ENCODE data around the gene IL10RB. TPM values are rescaled to one million over a fixed set of nuclear protein-coding genes. Genes with fewer than 3 reads are reported as not detected.

The IL10RB gene
- total RNA-seq, 1 experiment from 2014 or later = 102 TPM

- no peak for DNase-seq (ENCODE audit: low read depth)
Measured at GRCh38 chr21:33266789-33267135, 595 bp downstream of the IL10RB start.

GRCh38 chr21:33267250-33267649 lies 1.1 kb downstream of the IL10RB start:
- peak; percentile 25 for DNase-seq (ENCODE audit: low read depth)

GRCh38 chr21:33268393-33268736 lies 2.2 kb downstream of the IL10RB start:
- DNase-seq (ENCODE audit: low read depth) = no peak

- no peak for DNase-seq (ENCODE audit: low read depth)
Measured at GRCh38 chr21:33268737-33269441, 2.7 kb downstream of the IL10RB start.

GRCh38 chr21:33270986-33271385 lies 4.8 kb downstream of the IL10RB start:
- DNase-seq (ENCODE audit: low read depth) = no peak

- peak; percentile 85 for DNase-seq (ENCODE audit: low read depth)
Measured at GRCh38 chr21:33273044-33273443, 6.9 kb downstream of the IL10RB start.

GRCh38 chr21:33278721-33279120 lies 12.6 kb downstream of the IL10RB start:
- no peak for DNase-seq (ENCODE audit: low read depth)

GRCh38 chr21:33279330-33279820 lies 13.2 kb downstream of the IL10RB start:
- DNase-seq (ENCODE audit: low read depth) = no peak

GRCh38 chr21:33281096-33281652 lies 15.0 kb downstream of the IL10RB start:
- DNase-seq (ENCODE audit: low read depth) = no peak

GRCh38 chr21:33283203-33283602 lies 17.0 kb downstream of the IL10RB start:
- DNase-seq (ENCODE audit: low read depth) = no peak

- DNase-seq (ENCODE audit: low read depth) = no peak
Measured at GRCh38 chr21:33286076-33286475, 19.9 kb downstream of the IL10RB start.

- peak; percentile 87 for DNase-seq (ENCODE audit: low read depth)
Measured at GRCh38 chr21:33286600-33287456, 20.7 kb downstream of the IL10RB start.

GRCh38 chr21:33289199-33289819 lies 23.1 kb downstream of the IL10RB start:
- peak; percentile 89 for DNase-seq (ENCODE audit: low read depth)

- DNase-seq (ENCODE audit: low read depth) = no peak
Measured at GRCh38 chr21:33290441-33290840, 24.3 kb downstream of the IL10RB start.

GRCh38 chr21:33291686-33292085 lies 25.5 kb downstream of the IL10RB start:
- no peak for DNase-seq (ENCODE audit: low read depth)

- no peak for DNase-seq (ENCODE audit: low read depth)
Measured at GRCh38 chr21:33292724-33293123, 26.6 kb downstream of the IL10RB start.

GRCh38 chr21:33293136-33293535 lies 27.0 kb downstream of the IL10RB start:
- no peak for DNase-seq (ENCODE audit: low read depth)

GRCh38 chr21:33293811-33294216 lies 27.6 kb downstream of the IL10RB start:
- DNase-seq (ENCODE audit: low read depth) = no peak

GRCh38 chr21:33296156-33296555 lies 30.0 kb downstream of the IL10RB start:
- DNase-seq (ENCODE audit: low read depth) = no peak

- DNase-seq (ENCODE audit: low read depth) = no peak
Measured at GRCh38 chr21:33299181-33299752, 33.1 kb downstream of the IL10RB start.

GRCh38 chr21:33300701-33301631 lies 34.8 kb downstream of the IL10RB start:
- peak; percentile 77 for DNase-seq (ENCODE audit: low read depth)

All from M059J (cell line).